NT2/D1 (cell line): Measurements from ENCODE around the gene FRAT1.

Source experiments
- DNase-seq: peaks from one replicate; pipeline ENCODE4 v3.0.0-alpha.2; 2011; ENCODE audit warnings: low read depth, low spot score
- H3K27me3 ChIP-seq: 2 replicates; pipeline ENCODE4 v1.6.0; 2011; ENCODE audit warnings: mild to moderate bottlenecking; ENCODE audit not compliant: insufficient read length, insufficient read depth
- H3K36me3 ChIP-seq: 2 replicates; pipeline ENCODE4 v1.6.1; 2011; ENCODE audit warnings: mild to moderate bottlenecking, low read length, mixed read lengths; ENCODE audit not compliant: insufficient read depth, insufficient read length
- H3K4me1 ChIP-seq: 2 replicates; pipeline ENCODE4 v1.5.1; 2011; ENCODE audit not compliant: insufficient read depth, insufficient read length
- H3K4me3 ChIP-seq: 2 replicates; pipeline ENCODE4 v1.5.1; 2011; ENCODE audit warnings: low read depth; ENCODE audit not compliant: insufficient read length
- H3K9ac ChIP-seq: 2 replicates; pipeline ENCODE4 v1.6.0; 2011; ENCODE audit warnings: low read depth; ENCODE audit not compliant: insufficient read length
- H3K9me3 ChIP-seq: 2 replicates; pipeline ENCODE4 v1.5.1; 2011; ENCODE audit warnings: mild to moderate bottlenecking, low read length; ENCODE audit not compliant: insufficient read depth
- SUZ12 ChIP-seq: IDR thresholded peaks from 2 replicates; pipeline ENCODE4 v1.6.1; 2011; ENCODE audit not compliant: insufficient read length, insufficient read depth; ENCODE audit errors: extremely low read depth
- YY1 ChIP-seq: IDR thresholded peaks from 2 replicates; pipeline ENCODE4 v1.6.1; 2011; ENCODE audit not compliant: insufficient read length, insufficient read depth
- ZNF274 ChIP-seq: IDR thresholded peaks from 2 replicates; pipeline ENCODE4 v1.6.1; 2011; ENCODE audit warnings: mild to moderate bottlenecking, low read depth, low read length

FRAT1 gene

GRCh38 chr10:97312897-97313296 is 6.2 kb upstream of the FRAT1 start:
- Histone ChIP-seq H3K4me1 (no peaks in the 10 kb centered on the region), H3K4me3 (no peak overlapping the region), H3K9ac (no peak overlapping the region), H3K27me3 (peaks cover 10% of the 10 kb centered on the region), H3K36me3 (no peaks in the 10 kb centered on the region), H3K9me3 (no peaks in the 10 kb centered on the region)
- no peak for DNase-seq
- TF ChIP-seq YY1 (no peak), ZNF274 (no peak), SUZ12 (no peak)

DNA sequence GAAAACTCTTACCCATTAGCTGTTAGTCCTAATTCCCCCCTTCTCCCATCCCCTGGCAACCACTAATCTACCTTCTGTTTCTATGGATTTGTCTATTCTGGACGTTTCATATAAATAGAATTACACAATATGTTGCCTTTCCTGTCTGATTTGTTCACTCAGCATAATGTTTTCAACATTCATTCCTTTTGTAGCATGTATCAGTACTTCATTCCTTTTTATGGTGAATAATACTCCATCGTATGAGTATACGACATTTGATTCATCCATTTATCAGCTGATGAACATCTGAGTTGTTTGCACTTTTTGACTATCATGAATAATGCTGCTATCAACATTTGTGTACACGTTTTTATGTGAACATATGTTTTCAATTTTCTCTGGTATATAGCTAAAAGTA is 4.4 kb upstream of the FRAT1 start:
- no peak for DNase-seq
- Histone ChIP-seq H3K4me3 (no peak overlapping the region), H3K27me3 (peaks cover 10% of the 10 kb centered on the region), H3K9me3 (no peaks in the 10 kb centered on the region), H3K4me1 (no peaks in the 10 kb centered on the region), H3K36me3 (no peaks in the 10 kb centered on the region), H3K9ac (no peak overlapping the region)
- TF ChIP-seq SUZ12 (no peak), ZNF274 (no peak), YY1 (no peak)

DNA sequence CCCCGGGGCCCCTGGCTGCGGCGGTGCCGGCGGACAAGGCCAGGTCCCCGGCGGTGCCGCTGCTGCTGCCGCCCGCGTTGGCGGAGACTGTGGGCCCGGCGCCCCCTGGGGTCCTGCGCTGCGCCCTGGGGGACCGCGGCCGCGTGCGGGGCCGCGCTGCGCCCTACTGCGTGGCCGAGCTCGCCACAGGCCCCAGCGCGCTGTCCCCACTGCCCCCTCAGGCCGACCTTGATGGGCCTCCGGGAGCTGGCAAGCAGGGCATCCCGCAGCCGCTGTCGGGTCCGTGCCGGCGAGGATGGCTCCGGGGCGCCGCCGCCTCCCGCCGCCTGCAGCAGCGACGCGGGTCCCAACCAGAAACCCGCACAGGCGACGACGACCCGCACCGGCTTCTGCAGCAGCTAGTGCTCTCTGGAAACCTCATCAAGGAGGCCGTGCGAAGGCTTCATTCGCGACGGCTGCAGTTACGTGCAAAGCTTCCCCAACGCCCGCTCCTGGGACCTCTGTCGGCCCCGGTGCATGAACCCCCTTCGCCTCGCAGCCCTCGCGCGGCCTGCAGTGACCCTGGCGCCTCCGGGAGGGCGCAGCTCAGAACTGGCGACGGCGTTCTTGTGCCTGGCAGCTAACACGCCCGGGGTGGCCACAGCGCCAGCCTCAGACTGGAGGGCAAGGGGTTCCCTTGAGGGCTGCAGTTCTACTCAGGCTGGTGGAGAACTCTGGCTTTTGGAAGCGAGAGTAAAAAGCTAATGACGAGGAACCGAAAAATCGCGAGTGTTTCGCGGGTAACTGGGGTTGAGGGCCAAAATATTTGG is 804 bp downstream of the FRAT1 start:
- Histone ChIP-seq H3K36me3 (no peaks in the 10 kb centered on the region), H3K4me3 (peak overlapping the region; percentile 57), H3K4me1 (peaks cover 5% of the 10 kb centered on the region), H3K9ac (peak overlapping the region; percentile 88), H3K27me3 (peaks cover 29% of the 10 kb centered on the region), H3K9me3 (no peaks in the 10 kb centered on the region)
- no peak for DNase-seq
- no peak for TF ChIP-seq SUZ12
- no peak for TF ChIP-seq ZNF274

GRCh38 chr10:97320480-97321031 is 1.5 kb downstream of the FRAT1 start:
- DNase-seq, result no peak
- no peaks in the 10 kb centered on the region for H3K36me3 ChIP-seq
- peak overlapping the region; percentile 57 for H3K4me3 ChIP-seq
- H3K27me3 ChIP-seq, result peaks cover 29% of the 10 kb centered on the region
- TF ChIP-seq SUZ12, result no peak
- no peak for TF ChIP-seq YY1
- TF ChIP-seq ZNF274, result no peak
- no peaks in the 10 kb centered on the region for H3K9me3 ChIP-seq
- peaks cover 5% of the 10 kb centered on the region for H3K4me1 ChIP-seq
- H3K9ac ChIP-seq, result peak overlapping the region; percentile 88

DNA sequence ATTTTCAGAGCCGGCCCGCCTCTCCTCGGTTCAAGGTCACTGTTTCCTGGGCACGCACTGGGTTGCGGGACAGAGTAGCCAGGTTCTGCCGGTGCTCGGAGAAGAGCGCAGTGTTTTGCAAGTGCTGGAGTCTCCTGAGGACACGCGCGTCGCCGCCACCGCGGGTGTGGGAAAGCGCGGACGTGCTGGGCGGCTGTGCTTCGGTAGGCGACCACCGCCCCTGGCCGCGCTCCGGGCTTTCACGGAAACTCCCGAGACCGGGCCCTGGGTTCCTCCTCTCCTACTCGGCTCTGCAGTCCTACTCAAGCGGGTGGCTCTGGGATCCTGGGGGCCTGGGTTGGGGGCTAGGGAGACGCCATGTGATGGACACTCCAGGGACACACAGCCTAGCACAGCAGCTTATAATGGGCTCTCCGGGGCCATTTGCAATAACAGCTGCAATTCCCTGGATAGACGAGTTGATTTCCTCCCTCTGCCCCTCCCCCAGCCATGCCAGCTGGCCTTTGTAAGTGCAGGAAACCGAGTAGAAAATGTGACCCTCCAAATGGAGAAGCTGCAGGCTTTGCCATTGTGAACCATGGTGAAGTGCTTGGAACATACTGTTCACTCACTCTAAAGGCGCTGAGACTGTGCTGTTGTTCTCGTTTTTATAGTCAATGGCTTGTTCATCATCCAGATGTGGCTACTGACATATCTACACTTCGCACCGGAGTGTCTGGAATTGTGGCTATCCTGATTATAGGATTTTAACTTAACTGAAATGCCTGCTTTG is 2.1 kb downstream of the FRAT1 start:
- Histone ChIP-seq H3K27me3 (peaks cover 24% of the 10 kb centered on the region), H3K9ac (no peak overlapping the region), H3K36me3 (no peaks in the 10 kb centered on the region), H3K9me3 (no peaks in the 10 kb centered on the region), H3K4me3 (no peak overlapping the region), H3K4me1 (peaks cover 5% of the 10 kb centered on the region)
- no peak for DNase-seq
- no peak for TF ChIP-seq YY1
- no peak for TF ChIP-seq ZNF274
- TF ChIP-seq SUZ12, result no peak

DNA sequence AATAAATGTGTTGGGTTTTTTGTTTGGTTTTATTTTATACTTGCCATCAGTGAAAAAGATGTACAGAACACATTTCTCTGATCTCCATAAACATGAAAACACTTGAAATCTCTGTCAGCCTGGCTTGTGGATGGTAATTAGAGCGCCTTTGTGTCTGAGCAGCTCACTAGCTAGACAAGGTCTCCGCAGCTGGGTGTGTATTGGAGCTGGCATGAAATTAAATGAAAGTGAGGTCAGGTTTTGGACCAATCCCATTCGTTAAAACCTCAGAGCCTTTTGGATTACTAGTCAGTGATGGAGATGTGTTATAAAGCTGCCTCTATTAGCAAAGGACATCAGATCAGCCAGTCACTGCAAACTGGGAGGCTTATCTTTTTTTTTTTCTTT is 2.7 kb downstream of the FRAT1 start:
- H3K4me1 ChIP-seq, result peaks cover 5% of the 10 kb centered on the region
- no peaks in the 10 kb centered on the region for H3K9me3 ChIP-seq
- TF ChIP-seq YY1 (no peak), ZNF274 (no peak), SUZ12 (no peak)
- no peak for DNase-seq
- no peaks in the 10 kb centered on the region for H3K36me3 ChIP-seq
- peaks cover 24% of the 10 kb centered on the region for H3K27me3 ChIP-seq
- H3K9ac ChIP-seq, result no peak overlapping the region
- H3K4me3 ChIP-seq, result no peak overlapping the region

GRCh38 chr10:97323501-97323900 is 4.4 kb downstream of the FRAT1 start:
- H3K4me1 ChIP-seq, result peaks cover 5% of the 10 kb centered on the region
- no peaks in the 10 kb centered on the region for H3K36me3 ChIP-seq
- no peak for DNase-seq
- TF ChIP-seq YY1 (no peak), SUZ12 (no peak), ZNF274 (no peak)
- H3K9me3 ChIP-seq, result no peaks in the 10 kb centered on the region
- no peak overlapping the region for H3K4me3 ChIP-seq
- H3K27me3 ChIP-seq, result peaks cover 18% of the 10 kb centered on the region
- no peak overlapping the region for H3K9ac ChIP-seq
